GM23338 (cell line): ENCODE measurements around the gene AADAC. TPM values are rescaled to one million over a fixed set of nuclear protein-coding genes. Genes with fewer than 3 reads are reported as not detected.

Experiments used
- ATAC-seq: fragments of 200-7000 bp; cut with Tn5 transposase; 3 replicates; pipeline ENCODE4 v1.9.1; 2020
- DNase-seq: peaks from one replicate; pipeline ENCODE4 v3.0.0-alpha.2; 2015; ENCODE audit warnings: low spot score
- H2AFZ ChIP-seq: fragments of 200-600 bp; sonication (generic); 2 replicates; pipeline ENCODE4 v1.8.0; 2016; ENCODE audit warnings: antibody characterized with exemption, mild to moderate bottlenecking, moderate library complexity
- H3F3A ChIP-seq: fragments of 200-600 bp; sonication (generic); replicated peaks from 2 replicates; pipeline ENCODE4 v1.8.0; 2017; ENCODE audit warnings: antibody characterized with exemption, mixed run types, low read depth
- H3K27ac ChIP-seq: fragments of 200-600 bp; sonication (generic); 2 replicates; pipeline ENCODE4 v1.6.1; 2016; ENCODE audit warnings: low read depth
- H3K27me3 ChIP-seq: fragments of 200-600 bp; sonication (generic); 2 replicates; pipeline ENCODE4 v1.8.0; 2016; ENCODE audit warnings: mild to moderate bottlenecking, mixed run types, moderate library complexity; ENCODE audit not compliant: insufficient read depth
- H3K36me3 ChIP-seq: fragments of 200-600 bp; sonication (generic); 2 replicates; pipeline ENCODE4 v1.8.0; 2016; ENCODE audit warnings: mild to moderate bottlenecking; ENCODE audit not compliant: insufficient read depth
- H3K4me1 ChIP-seq: fragments of 200-600 bp; sonication (generic); 2 replicates; pipeline ENCODE4 v1.8.0; 2016; ENCODE audit warnings: mild to moderate bottlenecking, moderate library complexity; ENCODE audit not compliant: insufficient read depth
- H3K4me2 ChIP-seq: fragments of 200-600 bp; sonication (generic); 2 replicates; pipeline ENCODE4 v1.7.1; 2017; ENCODE audit warnings: mixed run types
- H3K4me3 ChIP-seq: fragments of 200-600 bp; sonication (generic); 2 replicates; pipeline ENCODE4 v1.6.1; 2016; ENCODE audit warnings: mixed run types
- H3K79me2 ChIP-seq: fragments of 200-600 bp; sonication (generic); replicated peaks from 2 replicates; pipeline ENCODE4 v1.8.0; 2017; ENCODE audit warnings: mild to moderate bottlenecking; ENCODE audit not compliant: insufficient read depth
- H3K9me2 ChIP-seq: fragments of 200-600 bp; sonication (generic); 2 replicates; pipeline ENCODE4 v1.8.0; 2017; ENCODE audit not compliant: insufficient read depth
- H4K20me1 ChIP-seq: fragments of 200-600 bp; sonication (generic); replicated peaks from 2 replicates; pipeline ENCODE4 v1.8.0; 2017; ENCODE audit warnings: mild to moderate bottlenecking; ENCODE audit not compliant: insufficient read depth
- H3K27ac Mint-ChIP-seq: 2 replicates; pipeline ENCODE4 v1.8.0; 2020; ENCODE audit warnings: inconsistent platforms, mild to moderate bottlenecking, moderate library complexity, mixed read lengths
- H3K27me3 Mint-ChIP-seq: 3 replicates; pipeline ENCODE4 v1.8.0; 2022; ENCODE audit warnings: low read depth, mild to moderate bottlenecking, moderate library complexity, mixed read lengths, inconsistent platforms; ENCODE audit not compliant: insufficient read depth, poor library complexity
- H3K36me3 Mint-ChIP-seq: 3 replicates; pipeline ENCODE4 v1.8.0; 2021; ENCODE audit warnings: low read depth, mild to moderate bottlenecking, inconsistent platforms, moderate library complexity, mixed read lengths
- H3K4me1 Mint-ChIP-seq: 3 replicates; pipeline ENCODE4 v1.8.0; 2020; ENCODE audit warnings: mild to moderate bottlenecking, inconsistent platforms, mixed read lengths
- H3K4me3 Mint-ChIP-seq: 3 replicates; pipeline ENCODE4 v1.8.0; 2021; ENCODE audit warnings: moderate library complexity, mild to moderate bottlenecking, inconsistent platforms, mixed read lengths
- H3K9me3 Mint-ChIP-seq: 3 replicates; pipeline ENCODE4 v1.8.0; 2020; ENCODE audit warnings: moderate library complexity, mild to moderate bottlenecking, inconsistent platforms, mixed read lengths
- CREB1 ChIP-seq: fragments of 250-450 bp; sonication (Bioruptor Pico); IDR thresholded peaks from 2 replicates; pipeline ENCODE4 v1.5.0; 2020; ENCODE audit warnings: low read depth, mild to moderate bottlenecking, moderate library complexity
- CTCF ChIP-seq, 2 experiments: fragments of 200-600 bp in 1 of 2; sonication (generic) in 1 of 2; conservative IDR thresholded peaks; 2 replicates each; pipeline versions ENCODE4 v1.5.1 to v1.6.1; 2016 to 2017; ENCODE audit warnings: antibody characterized with exemption in 2 of 2, low read depth in 2 of 2, mild to moderate bottlenecking in 2 of 2, moderate library complexity in 1 of 2
- ETS1 ChIP-seq: IDR thresholded peaks from 2 replicates; pipeline ENCODE4 v1.6.1; 2016; ENCODE audit warnings: antibody characterized with exemption
- EZH2 ChIP-seq: fragments of 200-600 bp; sonication (generic); IDR thresholded peaks from one replicate; pipeline ENCODE4 v1.8.0; 2017; ENCODE audit warnings: antibody characterized with exemption, mild to moderate bottlenecking, low read depth; ENCODE audit not compliant: unreplicated experiment
- EZH2phosphoT487 ChIP-seq: fragments of 200-600 bp; sonication (generic); IDR thresholded peaks from one replicate; pipeline ENCODE4 v1.8.1; 2018; ENCODE audit warnings: antibody characterized with exemption; ENCODE audit not compliant: unreplicated experiment
- JUNB ChIP-seq: IDR thresholded peaks from one replicate; pipeline ENCODE4 v1.6.1; 2016; ENCODE audit warnings: antibody characterized with exemption; ENCODE audit not compliant: unreplicated experiment
- NANOG ChIP-seq: IDR thresholded peaks from 2 replicates; pipeline ENCODE4 v1.6.1; 2016; ENCODE audit warnings: antibody characterized with exemption, borderline replicate concordance
- POLR2AphosphoS5 ChIP-seq: IDR thresholded peaks from 2 replicates; pipeline ENCODE4 v1.6.1; 2016; ENCODE audit warnings: antibody characterized with exemption, low read depth
- REST ChIP-seq: IDR thresholded peaks from one replicate; pipeline ENCODE4 v1.6.1; 2018; ENCODE audit warnings: antibody characterized with exemption; ENCODE audit not compliant: unreplicated experiment
- STAT1 ChIP-seq: IDR thresholded peaks from one replicate; pipeline ENCODE4 v1.6.1; 2016; ENCODE audit warnings: antibody characterized with exemption; ENCODE audit not compliant: unreplicated experiment
- ZNF114 ChIP-seq: fragments of 250-450 bp; sonication (Bioruptor Pico); IDR thresholded peaks from 2 replicates; pipeline ENCODE4 v1.5.0; 2020; ENCODE audit warnings: mild to moderate bottlenecking, moderate library complexity
- ZNF331 ChIP-seq: fragments of 250-450 bp; sonication (Bioruptor Pico); IDR thresholded peaks from 2 replicates; pipeline ENCODE4 v1.5.0; 2020; ENCODE audit warnings: low read depth, mild to moderate bottlenecking, moderate library complexity
- polyA plus RNA-seq: library from polyadenylated mRNA; unstranded; fragments of >200 nt; fragmentation: Nextera tagmentation; extraction: Ambion mirVana; gene quantifications from 2 replicates; pipeline ENCODE4 v1.2.1, GENCODE V29; 2016
- total RNA-seq: library from RNA; depleted of rRNA; stranded (reverse); fragments of >200 nt; shearing (Covaris generic); gene quantifications from 2 replicates; pipeline ENCODE4 v1.2.3, GENCODE V29; 2014
- TF ChIP-seq, protein P1 (sequence below): fragments of 250-450 bp; sonication (Bioruptor Pico); IDR thresholded peaks from 2 replicates; pipeline ENCODE4 v1.5.0; 2020; ENCODE audit warnings: mild to moderate bottlenecking, moderate library complexity

Gene AADAC
- total and polyA plus RNA-seq, 2 experiments from 2014 or later: not detected

DNA sequence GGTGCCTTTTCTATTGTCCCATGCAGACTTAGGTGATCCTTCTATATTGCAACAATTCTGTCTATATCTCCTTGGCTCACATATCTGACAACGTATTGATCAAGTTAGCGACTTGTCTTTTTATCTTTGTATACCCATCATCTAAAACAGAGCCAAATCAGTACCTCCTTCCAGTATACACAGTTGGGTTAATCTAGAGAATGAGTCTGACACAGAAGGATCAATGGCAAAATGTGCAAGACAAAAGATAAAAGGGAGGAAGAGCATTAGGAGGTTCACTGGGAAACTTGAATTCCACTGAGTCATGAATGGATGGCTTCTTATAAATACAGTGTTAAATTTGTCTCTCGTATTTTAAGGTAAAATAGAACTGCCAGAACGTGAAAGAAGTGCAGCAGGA lies 6.0 kb downstream of the AADAC start:
- H3K36me3 ChIP-seq: no peaks in the 10 kb centered on the region
- Mint-ChIP-seq H3K27ac (no peak overlapping the region), H3K36me3 (no peaks in the 10 kb centered on the region), H3K4me3 (no peak overlapping the region), H3K9me3 (no peaks in the 10 kb centered on the region), H3K27me3 (no peaks in the 10 kb centered on the region), H3K4me1 (peaks cover 16% of the 10 kb centered on the region)
- DNase-seq (no peak), ATAC-seq (no peak)
- H3K4me2 ChIP-seq: no peak overlapping the region
- H3K4me1 ChIP-seq: peaks cover 8% of the 10 kb centered on the region; the same call in 1 of the 2 replicates
- no peaks in the 10 kb centered on the region for H3K9me2 ChIP-seq
- H3K4me3 ChIP-seq: no peak overlapping the region
- no peak for TF ChIP-seq EZH2phosphoT487
- TF ChIP-seq NANOG: no peak
- no peak for TF ChIP-seq JUNB
- TF ChIP-seq POLR2AphosphoS5: no peak
- TF ChIP-seq CTCF (conservative IDR thresholded peaks at IDR 0.05; ENCODE audit: low read depth in 2 of 2): no peak
- TF ChIP-seq ZNF114 (CRISPR knock-in tag): no peak
- no peak for TF ChIP-seq EZH2
- no peak for TF ChIP-seq CREB1 (CRISPR knock-in tag)
- no peak for TF ChIP-seq STAT1
- TF ChIP-seq ZNF331: no peak
- TF ChIP-seq, protein P1, sequence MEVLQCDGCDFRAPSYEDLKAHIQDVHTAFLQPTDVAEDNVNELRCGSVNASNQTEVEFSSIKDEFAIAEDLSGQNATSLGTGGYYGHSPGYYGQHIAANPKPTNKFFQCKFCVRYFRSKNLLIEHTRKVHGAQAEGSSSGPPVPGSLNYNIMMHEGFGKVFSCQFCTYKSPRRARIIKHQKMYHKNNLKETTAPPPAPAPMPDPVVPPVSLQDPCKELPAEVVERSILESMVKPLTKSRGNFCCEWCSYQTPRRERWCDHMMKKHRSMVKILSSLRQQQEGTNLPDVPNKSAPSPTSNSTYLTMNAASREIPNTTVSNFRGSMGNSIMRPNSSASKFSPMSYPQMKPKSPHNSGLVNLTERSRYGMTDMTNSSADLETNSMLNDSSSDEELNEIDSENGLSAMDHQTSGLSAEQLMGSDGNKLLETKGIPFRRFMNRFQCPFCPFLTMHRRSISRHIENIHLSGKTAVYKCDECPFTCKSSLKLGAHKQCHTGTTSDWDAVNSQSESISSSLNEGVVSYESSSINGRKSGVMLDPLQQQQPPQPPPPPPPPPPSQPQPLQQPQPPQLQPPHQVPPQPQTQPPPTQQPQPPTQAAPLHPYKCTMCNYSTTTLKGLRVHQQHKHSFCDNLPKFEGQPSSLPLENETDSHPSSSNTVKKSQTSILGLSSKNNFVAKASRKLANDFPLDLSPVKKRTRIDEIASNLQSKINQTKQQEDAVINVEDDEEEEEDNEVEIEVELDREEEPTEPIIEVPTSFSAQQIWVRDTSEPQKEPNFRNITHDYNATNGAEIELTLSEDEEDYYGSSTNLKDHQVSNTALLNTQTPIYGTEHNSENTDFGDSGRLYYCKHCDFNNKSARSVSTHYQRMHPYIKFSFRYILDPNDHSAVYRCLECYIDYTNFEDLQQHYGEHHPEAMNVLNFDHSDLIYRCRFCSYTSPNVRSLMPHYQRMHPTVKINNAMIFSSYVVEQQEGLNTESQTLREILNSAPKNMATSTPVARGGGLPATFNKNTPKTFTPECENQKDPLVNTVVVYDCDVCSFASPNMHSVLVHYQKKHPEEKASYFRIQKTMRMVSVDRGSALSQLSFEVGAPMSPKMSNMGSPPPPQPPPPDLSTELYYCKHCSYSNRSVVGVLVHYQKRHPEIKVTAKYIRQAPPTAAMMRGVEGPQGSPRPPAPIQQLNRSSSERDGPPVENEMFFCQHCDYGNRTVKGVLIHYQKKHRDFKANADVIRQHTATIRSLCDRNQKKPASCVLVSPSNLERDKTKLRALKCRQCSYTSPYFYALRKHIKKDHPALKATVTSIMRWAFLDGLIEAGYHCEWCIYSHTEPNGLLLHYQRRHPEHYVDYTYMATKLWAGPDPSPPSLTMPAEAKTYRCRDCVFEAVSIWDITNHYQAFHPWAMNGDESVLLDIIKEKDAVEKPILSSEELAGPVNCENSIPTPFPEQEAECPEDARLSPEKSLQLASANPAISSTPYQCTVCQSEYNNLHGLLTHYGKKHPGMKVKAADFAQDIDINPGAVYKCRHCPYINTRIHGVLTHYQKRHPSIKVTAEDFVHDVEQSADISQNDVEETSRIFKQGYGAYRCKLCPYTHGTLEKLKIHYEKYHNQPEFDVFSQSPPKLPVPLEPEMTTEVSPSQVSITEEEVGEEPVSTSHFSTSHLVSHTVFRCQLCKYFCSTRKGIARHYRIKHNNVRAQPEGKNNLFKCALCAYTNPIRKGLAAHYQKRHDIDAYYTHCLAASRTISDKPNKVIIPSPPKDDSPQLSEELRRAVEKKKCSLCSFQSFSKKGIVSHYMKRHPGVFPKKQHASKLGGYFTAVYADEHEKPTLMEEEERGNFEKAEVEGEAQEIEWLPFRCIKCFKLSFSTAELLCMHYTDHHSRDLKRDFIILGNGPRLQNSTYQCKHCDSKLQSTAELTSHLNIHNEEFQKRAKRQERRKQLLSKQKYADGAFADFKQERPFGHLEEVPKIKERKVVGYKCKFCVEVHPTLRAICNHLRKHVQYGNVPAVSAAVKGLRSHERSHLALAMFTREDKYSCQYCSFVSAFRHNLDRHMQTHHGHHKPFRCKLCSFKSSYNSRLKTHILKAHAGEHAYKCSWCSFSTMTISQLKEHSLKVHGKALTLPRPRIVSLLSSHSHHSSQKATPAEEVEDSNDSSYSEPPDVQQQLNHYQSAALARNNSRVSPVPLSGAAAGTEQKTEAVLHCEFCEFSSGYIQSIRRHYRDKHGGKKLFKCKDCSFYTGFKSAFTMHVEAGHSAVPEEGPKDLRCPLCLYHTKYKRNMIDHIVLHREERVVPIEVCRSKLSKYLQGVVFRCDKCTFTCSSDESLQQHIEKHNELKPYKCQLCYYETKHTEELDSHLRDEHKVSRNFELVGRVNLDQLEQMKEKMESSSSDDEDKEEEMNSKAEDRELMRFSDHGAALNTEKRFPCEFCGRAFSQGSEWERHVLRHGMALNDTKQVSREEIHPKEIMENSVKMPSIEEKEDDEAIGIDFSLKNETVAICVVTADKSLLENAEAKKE (CRISPR knock-in tag): no peak
- TF ChIP-seq REST: no peak
- no peak for TF ChIP-seq ETS1
- H2AFZ ChIP-seq: no peak overlapping the region
- H3K27me3 ChIP-seq: no peaks in the 10 kb centered on the region
- H3K79me2 ChIP-seq: no peaks in the 10 kb centered on the region
- H3F3A ChIP-seq: no peaks in the 10 kb centered on the region
- no peak overlapping the region for H3K27ac ChIP-seq
- no peaks in the 10 kb centered on the region for H4K20me1 ChIP-seq
